ENCODE results near the gene ANKMY1.
A peak's percentile ranks its signal among the peaks of the same experiment; 100 is the strongest.
"Not testable (repeated sequence)": the region's sequence is repeated elsewhere in the genome, so short reads cannot be mapped to it uniquely, and the experiment has no call there.

ANKMY1 gene

DNA sequence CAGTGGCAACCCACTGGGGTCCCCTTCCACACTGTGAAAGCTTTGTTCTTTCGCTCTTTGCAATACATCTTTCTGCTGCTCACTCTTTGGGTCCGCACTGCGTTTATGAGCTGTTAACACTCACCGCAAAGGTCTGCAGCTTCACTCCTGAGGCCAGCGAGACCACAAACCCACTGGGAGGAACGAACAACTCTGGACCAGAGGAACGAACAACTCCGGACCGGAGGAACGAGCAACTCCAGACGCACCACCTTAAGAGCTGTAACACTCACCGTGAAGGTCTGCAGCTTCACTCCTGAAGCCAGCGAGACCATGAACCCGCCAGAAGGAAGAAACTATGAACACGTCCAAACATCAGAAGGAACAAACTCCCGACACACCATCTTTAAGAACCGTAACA lies 18.7 kb downstream of the ANKMY1 start:
- not testable (repeated sequence) for DNase-seq

GRCh38 chr2:240538031-240538780 lies 19.6 kb downstream of the ANKMY1 start:
- DNase-seq: no peak

DNA sequence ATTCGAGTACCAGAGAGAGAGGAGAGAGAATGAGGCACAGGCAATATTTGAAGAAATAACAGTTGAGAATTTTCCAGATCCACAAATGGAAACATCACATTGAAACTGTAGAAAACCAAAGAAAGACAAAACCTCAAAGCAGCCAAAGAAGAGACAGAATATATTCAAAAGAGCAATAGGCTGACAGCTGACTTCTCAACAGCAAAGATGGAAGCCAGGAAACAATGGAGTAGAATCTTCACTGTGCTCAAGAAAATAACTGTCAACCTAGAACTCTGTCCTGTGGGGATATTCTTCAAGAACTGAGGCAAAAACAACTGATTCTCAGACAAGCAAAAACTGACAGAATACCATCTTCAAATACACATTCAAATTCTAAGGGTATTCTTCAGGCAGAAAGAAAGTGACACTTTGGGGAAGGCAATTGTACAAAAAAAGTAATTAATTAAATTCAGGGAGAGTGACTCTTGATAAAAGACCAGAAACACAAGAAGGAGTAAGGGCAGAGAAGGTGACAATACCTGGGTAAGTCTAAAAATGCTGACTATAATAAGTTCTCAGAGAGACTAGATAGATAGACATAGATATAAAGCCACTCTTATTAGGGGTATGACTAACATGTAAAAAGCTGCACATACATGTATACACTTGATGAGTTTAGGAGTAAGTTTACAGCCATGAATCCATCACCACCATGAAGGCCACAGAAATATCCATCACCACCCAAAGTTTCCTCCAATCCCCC lies 25.6 kb downstream of the ANKMY1 start:
- DNase-seq: no peak

- DNase-seq: no peak
Observed at GRCh38 chr2:240531038-240531437, 26.8 kb downstream of the ANKMY1 start.

- no peak for DNase-seq
Observed at GRCh38 chr2:240530181-240530580, 27.6 kb downstream of the ANKMY1 start.

- DNase-seq: no peak
Observed at GRCh38 chr2:240529344-240529999, 28.3 kb downstream of the ANKMY1 start.

DNA sequence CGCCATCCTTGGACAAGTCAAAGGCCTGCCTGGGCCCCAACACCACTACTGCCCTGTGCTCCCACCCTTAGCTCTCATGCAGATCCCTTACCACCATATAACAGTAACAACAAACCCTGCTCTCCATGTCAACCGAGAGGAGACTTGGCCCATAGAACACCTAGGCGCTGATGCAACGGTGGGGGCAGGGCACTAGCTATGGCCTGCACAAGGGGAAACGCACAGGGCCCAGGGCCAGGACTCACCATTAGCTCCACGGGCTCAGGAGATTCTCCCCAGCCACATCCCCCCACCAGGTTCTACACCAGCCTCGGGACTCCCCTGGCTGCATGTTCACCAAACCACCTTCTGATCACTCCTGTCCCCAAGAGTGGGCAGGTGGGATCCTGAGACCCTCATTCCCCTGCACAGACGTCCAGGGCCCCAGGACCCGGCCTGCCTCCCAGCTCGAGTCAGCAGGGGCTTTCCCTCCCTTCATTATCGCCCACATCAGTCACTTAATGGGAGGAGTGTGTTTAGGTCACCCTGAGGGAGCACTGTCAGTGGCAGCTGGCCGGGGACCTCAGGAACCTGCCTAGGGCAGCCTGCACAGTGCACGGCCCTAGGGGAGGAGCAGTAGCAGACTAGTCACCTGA lies 29.3 kb downstream of the ANKMY1 start:
- no peak for DNase-seq

GRCh38 chr2:240527153-240527750 lies 30.5 kb downstream of the ANKMY1 start:
- DNase-seq: no peak

DNA sequence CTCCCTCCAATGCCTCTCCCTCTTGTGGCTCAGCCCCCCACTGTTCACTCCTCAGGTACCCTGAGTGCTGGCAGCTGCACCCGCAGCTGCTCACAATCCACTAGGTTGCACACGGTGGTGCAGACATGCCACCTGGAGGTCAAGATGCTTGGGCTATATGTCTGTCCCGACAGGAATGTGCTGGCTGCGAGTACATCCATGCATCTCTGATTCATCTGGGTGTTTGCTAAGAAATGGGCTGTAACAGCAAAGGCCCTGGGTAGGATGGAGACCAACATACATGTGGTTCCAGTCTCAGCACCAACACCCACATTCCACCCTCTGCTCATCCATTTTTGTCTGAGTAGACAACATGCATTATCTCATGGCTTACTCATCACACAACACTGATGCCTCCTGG lies 31.3 kb downstream of the ANKMY1 start:
- no peak for DNase-seq

DNA sequence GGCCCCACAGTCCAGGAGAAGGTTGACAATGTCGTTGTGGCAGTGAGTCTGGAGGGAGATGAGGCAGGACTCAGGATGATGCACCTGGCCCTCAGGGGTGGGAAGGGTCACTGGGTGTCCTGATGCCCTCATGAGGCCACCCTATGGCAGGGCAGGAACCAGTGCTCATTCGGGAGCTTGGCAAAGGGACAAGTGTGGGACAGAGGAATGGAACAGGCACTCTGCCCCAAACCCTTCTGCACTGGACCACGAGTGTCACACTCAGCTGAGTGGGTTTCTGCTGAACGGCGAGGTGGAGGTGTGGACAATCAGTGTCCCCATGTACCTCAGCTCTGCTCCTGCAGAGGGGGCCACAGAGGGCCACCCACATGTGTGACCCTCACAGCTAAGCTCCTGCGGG lies 32.0 kb downstream of the ANKMY1 start:
- DNase-seq: no peak

- peak; percentile 8 for DNase-seq
Observed at GRCh38 chr2:240524963-240525718, 32.6 kb downstream of the ANKMY1 start.

DNA sequence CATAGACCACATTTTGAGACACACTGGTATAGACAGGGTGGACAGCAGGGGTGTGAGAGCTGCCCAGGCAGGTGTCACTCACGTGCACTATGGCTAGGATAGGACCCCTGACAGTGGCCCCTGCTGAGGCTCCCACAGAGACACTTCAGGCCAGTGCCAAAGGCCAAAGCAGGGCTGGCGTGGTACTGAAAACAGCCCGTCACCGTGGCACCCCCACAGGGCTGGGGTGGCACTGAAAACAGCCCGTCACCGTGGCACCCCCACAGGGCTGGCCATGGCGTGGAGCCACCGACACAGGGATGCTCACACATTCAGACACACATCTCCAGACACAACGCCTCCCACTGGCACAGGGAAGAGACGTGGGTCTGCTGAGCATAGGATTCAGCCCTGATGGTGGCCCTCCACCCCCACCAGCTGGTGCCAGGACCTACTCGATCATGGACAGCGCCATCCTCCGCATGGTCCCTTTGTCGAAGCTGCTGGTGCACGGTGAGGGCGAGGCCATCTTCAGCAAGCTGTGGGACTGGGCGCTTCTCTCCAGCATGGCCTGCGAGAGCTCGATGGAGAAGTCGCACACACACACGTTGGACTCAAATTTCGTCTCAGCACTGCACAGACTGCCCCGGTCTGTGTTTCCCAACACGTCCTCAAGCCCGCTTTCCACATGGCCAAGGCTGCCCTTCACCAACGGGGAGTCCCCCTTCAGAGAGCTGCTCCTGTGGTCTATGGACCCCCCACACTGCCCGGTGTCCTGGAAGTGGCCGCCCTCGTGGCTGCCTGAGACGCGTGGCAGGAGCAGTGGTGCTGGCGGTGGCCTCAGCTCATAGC lies 34.1 kb downstream of the ANKMY1 start:
- DNase-seq: no peak

GRCh38 chr2:240522406-240522805 lies 35.4 kb downstream of the ANKMY1 start:
- no peak for DNase-seq

DNA sequence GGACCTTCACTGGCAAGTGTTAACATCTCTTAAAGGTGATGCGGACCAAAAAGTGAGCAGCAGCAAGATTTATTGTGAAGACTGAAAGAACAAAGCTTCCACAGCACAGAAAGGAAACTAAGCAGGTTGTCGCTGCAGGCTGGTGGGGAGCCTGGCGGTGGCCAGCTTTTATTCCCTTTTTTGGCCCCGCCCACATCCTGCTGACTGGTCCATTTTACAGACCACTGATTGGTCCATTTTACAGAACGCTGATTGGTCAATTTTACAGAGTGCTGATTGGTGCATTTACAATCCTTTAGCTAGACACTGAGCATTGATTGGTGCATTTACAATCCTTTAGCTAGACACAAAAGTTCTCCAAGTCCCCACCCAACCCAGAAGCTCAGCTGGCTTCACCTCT lies 35.9 kb downstream of the ANKMY1 start:
- DNase-seq: not testable (repeated sequence)

- DNase-seq: no peak
Observed at GRCh38 chr2:240520974-240521350, 36.8 kb downstream of the ANKMY1 start.

GRCh38 chr2:240520130-240520973 lies 37.4 kb downstream of the ANKMY1 start:
- DNase-seq: no peak

DNA sequence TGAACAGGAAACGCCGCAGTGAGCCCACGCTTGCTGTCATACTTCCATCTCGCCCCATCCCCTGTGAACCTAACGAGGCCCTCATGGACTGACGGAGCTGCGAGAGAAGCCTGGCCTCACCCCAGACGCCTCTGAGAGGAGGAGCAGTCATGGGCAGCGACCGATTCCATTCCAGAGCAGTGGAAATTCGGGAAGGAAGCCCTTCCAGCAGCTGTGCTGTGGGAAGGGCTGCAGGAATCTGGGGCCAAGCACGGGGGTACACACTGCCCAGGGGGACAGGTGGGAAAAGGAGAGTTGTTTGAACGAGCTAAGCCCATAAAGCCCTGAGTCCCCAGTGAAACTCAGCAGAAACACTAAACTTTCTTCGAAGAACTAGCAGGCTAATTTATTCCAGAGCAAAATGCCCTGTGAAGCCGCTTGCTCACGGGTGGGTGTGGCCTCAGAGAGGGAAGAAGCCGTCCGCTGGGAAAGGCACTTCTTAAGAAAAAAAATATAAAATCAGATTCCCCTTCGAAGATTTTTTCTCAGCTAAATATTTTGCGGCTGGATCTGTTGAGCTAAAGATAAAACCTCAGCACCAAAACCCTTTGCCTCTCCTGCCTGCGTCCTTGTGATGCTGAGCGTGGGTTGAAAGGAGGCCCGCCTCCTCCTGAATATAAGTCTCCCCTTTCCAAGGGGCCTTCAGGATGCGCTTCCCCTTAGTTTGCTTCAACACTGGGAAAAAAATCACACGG lies 38.2 kb downstream of the ANKMY1 start:
- no peak for DNase-seq

GRCh38 chr2:240518981-240519380 lies 38.8 kb downstream of the ANKMY1 start:
- DNase-seq: no peak

GRCh38 chr2:240517342-240517741 lies 40.4 kb downstream of the ANKMY1 start:
- DNase-seq: no peak

GRCh38 chr2:240514631-240515030 lies 43.2 kb downstream of the ANKMY1 start:
- DNase-seq: no peak
